HEK293T (cell line): ENCODE results near the gene AKT2.

Experiments used
- ARNT ChIP-seq: fragments of 450-650 bp; IDR thresholded peaks from 2 replicates; pipeline ENCODE4 v1.6.1; 2017; ENCODE audit warnings: mild to moderate bottlenecking
- BHLHE40 ChIP-seq: fragments of 450-650 bp; IDR thresholded peaks from 2 replicates; pipeline ENCODE4 v1.6.1; 2016; ENCODE audit warnings: mild to moderate bottlenecking, moderate library complexity, borderline replicate concordance
- CTBP1 ChIP-seq: fragments of 450-650 bp; IDR thresholded peaks from 2 replicates; pipeline ENCODE4 v1.6.1; 2016; ENCODE audit warnings: borderline replicate concordance
- ELF4 ChIP-seq: fragments of 450-650 bp; IDR thresholded peaks from 2 replicates; pipeline ENCODE4 v1.6.1; 2017; ENCODE audit warnings: antibody characterized with exemption
- FOXA1 ChIP-seq: fragments of 450-650 bp; IDR thresholded peaks from 2 replicates; pipeline ENCODE4 v1.6.1; 2016; ENCODE audit warnings: mild to moderate bottlenecking
- FOXM1 ChIP-seq: fragments of 450-650 bp; IDR thresholded peaks from 2 replicates; pipeline ENCODE4 v1.6.1; 2017; ENCODE audit warnings: mild to moderate bottlenecking, borderline replicate concordance
- HDGF ChIP-seq: fragments of 450-650 bp; IDR thresholded peaks from 2 replicates; pipeline ENCODE4 v1.6.1; 2017; ENCODE audit warnings: antibody characterized with exemption, borderline replicate concordance
- LEF1 ChIP-seq: fragments of 450-650 bp; IDR thresholded peaks from 2 replicates; pipeline ENCODE4 v1.6.1; 2017; ENCODE audit warnings: mild to moderate bottlenecking, borderline replicate concordance
- PKNOX1 ChIP-seq: fragments of 450-650 bp; IDR thresholded peaks from 2 replicates; pipeline ENCODE4 v1.6.1; 2016
- SP1 ChIP-seq: fragments of 450-650 bp; IDR thresholded peaks from 2 replicates; pipeline ENCODE4 v1.6.1; 2017
- SUZ12 ChIP-seq: fragments of 450-650 bp; IDR thresholded peaks from 2 replicates; pipeline ENCODE4 v1.6.1; 2016; ENCODE audit warnings: mild to moderate bottlenecking
- TARDBP ChIP-seq: fragments of 450-650 bp; IDR thresholded peaks from 2 replicates; pipeline ENCODE4 v1.6.1; 2016
- ZNF384 ChIP-seq: fragments of 450-650 bp; IDR thresholded peaks from 2 replicates; pipeline ENCODE4 v1.6.1; 2016

GRCh38 chr19:40261631-40262030, 23.5 kb downstream of the AKT2 start:
- TF ChIP-seq BHLHE40 (no peak), FOXM1 (no peak), ARNT (no peak), FOXA1 (no peak), SP1 (no peak), ELF4 (no peak), CTBP1 (no peak), TARDBP (no peak), HDGF (no peak), ZNF384 (no peak), PKNOX1 (no peak), SUZ12 (no peak), LEF1 (no peak)
